Measurements from ENCODE around the gene CDX1.

DNA sequence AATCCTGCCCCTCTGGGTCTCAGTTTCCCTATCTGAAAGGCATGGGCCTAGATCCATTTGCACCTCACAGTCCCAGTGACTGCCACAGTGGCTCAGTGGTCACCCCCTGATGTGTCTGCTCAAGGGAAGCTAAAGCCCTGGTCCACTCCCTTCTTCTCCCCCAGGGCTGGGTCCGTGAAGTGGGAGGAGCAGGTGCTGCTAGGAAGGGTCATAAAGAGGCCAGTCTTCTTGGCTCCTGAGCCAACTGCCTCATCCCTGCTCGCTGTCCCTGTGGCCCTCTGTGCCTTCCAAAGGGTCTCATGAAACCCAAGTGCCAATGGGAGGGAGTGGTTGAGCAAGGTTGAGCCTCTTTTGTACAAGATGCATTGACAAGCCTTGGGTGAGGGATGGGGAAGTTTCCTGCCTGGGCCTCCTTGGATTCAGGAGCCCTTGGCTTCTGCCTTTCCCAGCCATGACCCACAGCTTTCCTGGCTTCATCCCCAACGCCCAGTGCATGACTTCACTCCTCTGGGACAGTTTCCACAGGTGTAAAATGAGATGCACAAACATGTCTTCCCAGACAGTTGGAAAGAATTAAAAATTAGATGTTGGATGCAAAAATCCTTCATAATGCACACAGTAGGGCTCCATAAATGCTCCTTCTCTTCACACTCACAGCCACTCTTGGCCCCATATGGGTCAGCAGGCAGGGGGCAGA is 21.7 kb downstream of the CDX1 start:
- no peak for TF ChIP-seq CTCF (IDR thresholded peaks at IDR 0.05; ENCODE audit: insufficient read depth, low read length)
- TF ChIP-seq POLR2AphosphoS5 (IDR thresholded peaks at IDR 0.05; ENCODE audit: low read depth): no peak
- TF ChIP-seq, protein P1, sequence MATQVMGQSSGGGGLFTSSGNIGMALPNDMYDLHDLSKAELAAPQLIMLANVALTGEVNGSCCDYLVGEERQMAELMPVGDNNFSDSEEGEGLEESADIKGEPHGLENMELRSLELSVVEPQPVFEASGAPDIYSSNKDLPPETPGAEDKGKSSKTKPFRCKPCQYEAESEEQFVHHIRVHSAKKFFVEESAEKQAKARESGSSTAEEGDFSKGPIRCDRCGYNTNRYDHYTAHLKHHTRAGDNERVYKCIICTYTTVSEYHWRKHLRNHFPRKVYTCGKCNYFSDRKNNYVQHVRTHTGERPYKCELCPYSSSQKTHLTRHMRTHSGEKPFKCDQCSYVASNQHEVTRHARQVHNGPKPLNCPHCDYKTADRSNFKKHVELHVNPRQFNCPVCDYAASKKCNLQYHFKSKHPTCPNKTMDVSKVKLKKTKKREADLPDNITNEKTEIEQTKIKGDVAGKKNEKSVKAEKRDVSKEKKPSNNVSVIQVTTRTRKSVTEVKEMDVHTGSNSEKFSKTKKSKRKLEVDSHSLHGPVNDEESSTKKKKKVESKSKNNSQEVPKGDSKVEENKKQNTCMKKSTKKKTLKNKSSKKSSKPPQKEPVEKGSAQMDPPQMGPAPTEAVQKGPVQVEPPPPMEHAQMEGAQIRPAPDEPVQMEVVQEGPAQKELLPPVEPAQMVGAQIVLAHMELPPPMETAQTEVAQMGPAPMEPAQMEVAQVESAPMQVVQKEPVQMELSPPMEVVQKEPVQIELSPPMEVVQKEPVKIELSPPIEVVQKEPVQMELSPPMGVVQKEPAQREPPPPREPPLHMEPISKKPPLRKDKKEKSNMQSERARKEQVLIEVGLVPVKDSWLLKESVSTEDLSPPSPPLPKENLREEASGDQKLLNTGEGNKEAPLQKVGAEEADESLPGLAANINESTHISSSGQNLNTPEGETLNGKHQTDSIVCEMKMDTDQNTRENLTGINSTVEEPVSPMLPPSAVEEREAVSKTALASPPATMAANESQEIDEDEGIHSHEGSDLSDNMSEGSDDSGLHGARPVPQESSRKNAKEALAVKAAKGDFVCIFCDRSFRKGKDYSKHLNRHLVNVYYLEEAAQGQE (IDR thresholded peaks at IDR 0.05; ENCODE audit: insufficient replicate concordance, low read depth): no peak
- no peak for TF ChIP-seq GABPA (IDR thresholded peaks at IDR 0.05; ENCODE audit: low read depth)
- TF ChIP-seq SPI1 (IDR thresholded peaks at IDR 0.05; ENCODE audit: borderline replicate concordance, low read depth): no peak

Data from HL-60 (cell line).